ENCODE data around the gene BMX.
A peak's percentile ranks its signal among the peaks of the same experiment; 100 is the strongest.

The BMX gene

GRCh38 chrX:15507005-15507404, 6.4 kb downstream of the BMX start:
- DNase-seq (ENCODE audit: low read depth in 2 of 2): no peak

- no peak for DNase-seq (ENCODE audit: low read depth in 2 of 2)
Observed at GRCh38 chrX:15509845-15510244, 9.2 kb downstream of the BMX start.

GRCh38 chrX:15511563-15511962, 11.0 kb downstream of the BMX start:
- DNase-seq (ENCODE audit: low read depth in 2 of 2): no peak

GRCh38 chrX:15512401-15512965, 11.9 kb downstream of the BMX start:
- no peak for DNase-seq (ENCODE audit: low read depth in 2 of 2)

GRCh38 chrX:15514279-15514678, 13.7 kb downstream of the BMX start:
- no peak for DNase-seq (ENCODE audit: low read depth in 2 of 2)

- DNase-seq (ENCODE audit: low read depth in 2 of 2): no peak
Observed at GRCh38 chrX:15515931-15516330, 15.3 kb downstream of the BMX start.

GRCh38 chrX:15522464-15522863, 21.9 kb downstream of the BMX start:
- no peak for DNase-seq (ENCODE audit: low read depth in 2 of 2)

- DNase-seq (ENCODE audit: low read depth in 2 of 2): no peak
Observed at GRCh38 chrX:15523088-15523487, 22.5 kb downstream of the BMX start.

GRCh38 chrX:15524417-15524816, 23.8 kb downstream of the BMX start:
- DNase-seq (ENCODE audit: low read depth in 2 of 2): no peak

GRCh38 chrX:15525664-15526416, 25.2 kb downstream of the BMX start:
- DNase-seq (ENCODE audit: low read depth in 2 of 2): no peak

GRCh38 chrX:15529165-15529564, 28.6 kb downstream of the BMX start:
- DNase-seq (ENCODE audit: low read depth in 2 of 2): no peak

GRCh38 chrX:15530318-15530717, 29.7 kb downstream of the BMX start:
- DNase-seq (ENCODE audit: low read depth in 2 of 2): no peak

- no peak for DNase-seq (ENCODE audit: low read depth in 2 of 2)
Observed at GRCh38 chrX:15546745-15547144, 46.1 kb downstream of the BMX start.

- no peak for DNase-seq (ENCODE audit: low read depth in 2 of 2)
Observed at GRCh38 chrX:15547356-15547755, 46.7 kb downstream of the BMX start.

GRCh38 chrX:15549189-15550012, 48.8 kb downstream of the BMX start:
- DNase-seq (ENCODE audit: low read depth in 2 of 2): no peak

GRCh38 chrX:15559227-15559626, 58.6 kb downstream of the BMX start:
- DNase-seq (ENCODE audit: low read depth in 2 of 2): no peak

GRCh38 chrX:15560924-15561323, 60.3 kb downstream of the BMX start:
- no peak for DNase-seq (ENCODE audit: low read depth in 2 of 2)

GRCh38 chrX:15563056-15563455, 62.4 kb downstream of the BMX start:
- no peak for DNase-seq (ENCODE audit: low read depth in 2 of 2)

- DNase-seq (ENCODE audit: low read depth in 2 of 2): peak in 1 of 2 donors; percentile 1
Observed at GRCh38 chrX:15564981-15565579, 64.5 kb downstream of the BMX start.

- no peak for DNase-seq (ENCODE audit: low read depth in 2 of 2)
Observed at GRCh38 chrX:15566244-15566643, 65.6 kb downstream of the BMX start.

GRCh38 chrX:15567267-15567666, 66.7 kb downstream of the BMX start:
- DNase-seq (ENCODE audit: low read depth in 2 of 2): no peak

GRCh38 chrX:15567886-15568616, 67.4 kb downstream of the BMX start:
- no peak for DNase-seq (ENCODE audit: low read depth in 2 of 2)

Measured in stimulated activated CD8-positive, alpha-beta memory T cell treated with anti-CD3 and anti-CD28 coated beads, Interleukin-15, amount 100 ng/mL, for 48 hours (primary cell).